Stimulated activated CD4-positive, alpha-beta T cell treated with anti-CD3 and anti-CD28 coated beads, TNF-alpha, amount 100 ng/mL, for 24 hours (primary cell): ENCODE measurements around the gene ATP12A.

Experiments used
- DNase-seq, 3 experiments: peaks; one replicate each; pipeline ENCODE4 v3.0.0-alpha.2; 2020; ENCODE audit warnings: low read depth in 3 of 3

ATP12A gene

DNA sequence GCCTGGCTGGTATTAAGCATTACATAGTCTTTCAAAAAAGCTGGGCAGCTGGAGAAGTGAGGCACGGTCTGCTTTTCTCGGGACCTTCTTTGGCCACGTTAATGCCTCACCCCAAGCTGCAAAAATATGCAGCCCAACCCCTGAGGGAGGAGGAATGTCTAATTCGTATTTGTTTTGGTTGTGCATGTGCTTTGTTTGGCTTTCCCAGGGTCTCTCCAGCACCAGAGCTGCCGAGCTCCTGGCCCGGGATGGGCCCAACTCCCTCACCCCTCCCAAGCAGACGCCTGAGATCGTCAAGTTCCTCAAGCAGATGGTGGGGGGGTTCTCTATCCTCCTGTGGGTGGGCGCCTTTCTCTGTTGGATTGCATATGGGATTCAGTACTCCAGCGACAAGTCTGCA lies 7.9 kb downstream of the ATP12A start:
- no peak for DNase-seq

DNA sequence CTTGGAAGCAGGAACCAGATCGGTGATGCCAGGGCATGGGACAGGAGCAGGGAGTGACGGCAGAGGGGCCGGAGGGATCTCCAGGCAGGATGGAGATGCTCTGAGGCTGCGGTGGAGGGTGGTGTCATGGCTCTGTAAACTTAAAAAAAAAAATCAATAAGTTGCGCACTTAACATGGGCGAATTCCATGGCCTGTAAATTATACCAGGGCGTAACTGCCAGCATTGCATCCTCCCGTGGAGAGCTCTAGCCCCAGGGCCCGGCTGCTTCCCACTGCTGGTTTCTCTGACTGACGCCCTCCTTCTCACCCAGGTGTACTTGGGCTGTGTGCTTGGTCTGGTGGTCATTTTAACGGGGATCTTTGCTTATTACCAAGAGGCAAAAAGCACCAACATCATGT lies 8.7 kb downstream of the ATP12A start:
- DNase-seq: no peak

DNA sequence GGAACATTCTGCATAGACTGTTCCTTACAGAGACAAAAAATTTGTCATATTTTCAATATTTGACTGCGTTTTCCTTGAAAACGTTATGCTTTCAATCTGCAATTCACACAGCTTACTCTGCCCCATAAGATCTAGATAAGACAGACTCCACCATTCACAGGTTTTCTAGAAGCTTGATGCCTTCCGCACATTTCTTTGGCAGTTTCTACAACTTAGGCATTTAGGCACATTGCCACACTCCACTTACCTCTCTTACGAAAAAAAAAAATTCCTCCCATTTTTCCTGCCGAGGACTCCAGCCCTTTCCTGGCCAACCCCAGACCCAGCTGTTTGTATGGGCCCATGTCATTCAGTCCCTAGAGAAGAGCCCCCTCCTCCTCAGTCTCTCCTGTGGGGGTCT lies 11.2 kb downstream of the ATP12A start:
- no peak for DNase-seq

DNA sequence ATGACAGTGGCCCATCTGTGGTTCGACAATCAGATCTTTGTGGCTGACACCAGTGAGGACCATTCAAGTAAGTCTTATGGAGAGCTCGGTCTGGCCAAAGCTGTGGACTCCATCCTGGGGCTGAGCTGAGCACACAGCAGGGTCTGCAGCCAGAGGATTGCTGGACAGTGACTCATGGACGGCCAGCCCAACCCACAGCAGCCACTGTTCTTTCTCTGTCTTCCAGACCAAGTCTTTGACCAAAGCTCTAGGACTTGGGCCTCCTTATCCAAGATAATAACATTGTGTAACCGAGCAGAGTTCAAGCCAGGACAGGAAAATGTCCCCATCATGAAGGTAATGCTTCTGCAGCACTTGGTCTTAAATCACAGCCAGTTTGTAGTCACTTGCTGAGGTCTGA lies 12.4 kb downstream of the ATP12A start:
- no peak for DNase-seq

DNA sequence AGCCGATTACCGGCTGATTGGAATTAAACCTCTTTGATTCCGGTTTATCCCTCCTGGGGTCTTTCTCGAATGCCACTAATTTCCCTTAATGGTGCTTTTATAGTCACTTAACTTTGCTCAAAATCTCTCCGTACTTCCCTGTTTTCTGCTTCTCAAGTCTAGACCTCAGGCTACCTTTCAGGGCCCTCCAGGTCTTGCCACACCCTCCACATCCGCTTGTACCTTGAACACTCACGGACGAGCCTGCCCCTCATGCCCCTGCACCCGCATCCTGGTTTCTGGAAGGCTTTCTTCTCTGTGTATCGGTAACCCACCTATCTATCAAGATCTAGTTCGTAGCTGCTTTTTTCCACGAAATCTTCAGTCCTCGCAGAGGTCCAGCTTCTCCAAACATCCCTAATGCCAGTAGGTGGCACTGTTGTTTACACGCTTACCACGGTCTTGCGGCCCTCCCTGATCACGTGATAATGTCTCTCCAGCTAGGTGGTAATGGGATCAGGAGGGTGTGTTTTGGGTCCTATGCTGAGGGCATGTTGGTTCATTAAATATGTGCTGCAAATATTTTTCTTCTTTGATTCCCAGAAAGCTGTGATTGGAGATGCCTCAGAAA lies 13.8 kb downstream of the ATP12A start:
- peak in 1 of 3 experiments; percentile 41 for DNase-seq

DNA sequence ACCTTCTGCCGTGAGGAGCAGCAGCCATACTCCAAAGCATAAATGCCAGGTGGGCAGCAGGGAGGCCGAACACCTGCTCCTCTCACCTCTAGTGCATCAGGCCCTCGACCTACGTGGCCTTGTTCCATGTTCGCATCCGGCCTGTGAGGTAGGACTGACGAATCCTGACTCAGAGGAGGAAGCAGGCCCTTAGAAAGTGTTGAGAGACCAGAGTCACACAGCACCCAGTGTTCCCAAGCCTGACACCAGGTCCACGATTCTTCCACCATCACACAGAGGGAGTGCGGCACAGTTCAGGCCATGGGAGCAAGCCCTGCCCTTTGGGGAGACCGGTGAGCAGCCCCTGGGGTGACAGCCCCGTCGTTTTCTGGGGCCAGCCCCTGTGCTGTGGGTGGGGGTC lies 14.7 kb downstream of the ATP12A start:
- DNase-seq: no peak

DNA sequence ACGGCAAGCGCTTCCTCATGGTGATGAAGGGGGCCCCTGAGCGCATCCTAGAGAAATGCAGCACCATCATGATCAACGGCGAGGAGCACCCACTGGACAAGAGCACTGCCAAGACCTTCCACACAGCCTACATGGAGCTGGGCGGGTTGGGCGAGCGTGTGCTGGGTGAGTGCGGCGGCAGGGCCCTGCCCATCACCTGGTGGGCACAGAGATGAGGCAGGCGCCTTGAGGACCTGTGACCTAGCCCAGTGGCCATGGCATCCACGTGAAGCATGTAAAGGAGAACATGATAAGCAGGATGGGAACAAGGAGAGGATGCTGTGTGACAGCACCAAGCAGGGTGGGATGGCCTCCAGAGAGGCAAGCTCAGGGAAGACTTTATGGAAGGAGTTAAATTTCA lies 18.5 kb downstream of the ATP12A start:
- DNase-seq: no peak

DNA sequence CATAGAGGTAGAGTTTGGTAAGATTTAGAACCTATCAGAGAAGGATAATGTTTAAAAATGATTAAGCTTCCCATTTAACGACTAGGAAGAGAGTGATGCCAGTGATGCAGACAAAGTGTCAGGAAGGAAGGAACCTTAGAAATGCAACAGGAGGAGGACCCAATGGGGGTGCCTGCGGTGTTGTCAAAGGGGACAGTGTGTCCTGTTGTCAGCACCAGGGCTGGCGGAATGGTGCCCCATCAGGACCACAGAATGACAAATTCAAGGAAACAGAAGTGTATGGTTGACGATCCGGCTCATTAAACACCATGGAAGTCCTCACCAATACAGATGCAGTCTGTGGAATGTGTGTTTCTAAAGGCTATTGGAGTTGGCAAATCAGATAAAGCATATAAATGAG lies 19.3 kb downstream of the ATP12A start:
- no peak for DNase-seq

DNA sequence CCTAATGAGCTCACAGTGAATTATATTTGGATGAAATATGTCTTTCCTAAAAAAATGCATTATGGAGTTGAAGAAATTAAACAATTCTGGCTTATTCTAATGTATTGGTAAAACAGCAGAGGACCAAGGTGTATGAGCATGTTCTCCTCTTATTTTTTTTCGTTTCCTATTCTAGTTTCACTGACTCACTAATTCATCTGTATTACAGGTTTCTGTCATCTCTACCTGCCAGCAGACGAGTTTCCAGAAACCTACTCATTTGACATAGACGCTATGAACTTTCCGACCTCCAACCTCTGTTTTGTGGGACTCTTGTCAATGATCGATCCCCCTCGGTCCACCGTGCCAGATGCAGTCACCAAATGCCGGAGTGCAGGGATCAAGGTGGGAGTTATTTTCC lies 20.3 kb downstream of the ATP12A start:
- peak in 1 of 3 experiments; percentile 8 for DNase-seq

DNA sequence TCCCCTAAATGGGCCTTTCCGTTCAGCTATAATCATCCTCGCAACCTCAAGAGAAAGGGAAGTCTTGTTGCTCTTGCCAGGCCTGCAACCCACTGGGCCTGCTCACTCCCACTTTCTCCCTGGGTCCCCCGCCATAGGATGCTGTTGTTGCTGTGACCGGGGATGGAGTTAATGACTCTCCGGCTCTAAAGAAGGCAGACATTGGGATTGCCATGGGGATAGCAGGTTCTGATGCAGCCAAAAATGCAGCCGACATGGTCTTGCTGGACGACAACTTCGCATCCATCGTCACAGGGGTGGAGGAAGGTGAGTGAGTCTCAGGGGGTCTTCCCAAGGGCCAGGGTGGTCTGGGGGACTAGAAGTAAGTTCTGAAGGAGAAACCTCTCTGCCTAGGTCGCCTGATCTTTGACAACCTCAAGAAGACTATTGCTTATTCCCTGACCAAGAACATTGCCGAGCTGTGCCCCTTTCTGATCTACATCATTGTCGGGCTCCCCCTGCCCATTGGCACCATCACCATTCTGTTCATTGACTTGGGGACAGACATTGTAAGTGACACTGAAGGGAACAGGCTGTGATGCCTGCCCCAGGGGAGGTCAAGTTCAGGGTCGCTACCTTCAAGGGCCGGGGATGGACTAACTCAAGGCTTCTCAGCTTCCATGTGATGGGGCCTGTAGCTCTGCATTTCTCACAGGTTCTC lies 26.8 kb downstream of the ATP12A start:
- no peak for DNase-seq

DNA sequence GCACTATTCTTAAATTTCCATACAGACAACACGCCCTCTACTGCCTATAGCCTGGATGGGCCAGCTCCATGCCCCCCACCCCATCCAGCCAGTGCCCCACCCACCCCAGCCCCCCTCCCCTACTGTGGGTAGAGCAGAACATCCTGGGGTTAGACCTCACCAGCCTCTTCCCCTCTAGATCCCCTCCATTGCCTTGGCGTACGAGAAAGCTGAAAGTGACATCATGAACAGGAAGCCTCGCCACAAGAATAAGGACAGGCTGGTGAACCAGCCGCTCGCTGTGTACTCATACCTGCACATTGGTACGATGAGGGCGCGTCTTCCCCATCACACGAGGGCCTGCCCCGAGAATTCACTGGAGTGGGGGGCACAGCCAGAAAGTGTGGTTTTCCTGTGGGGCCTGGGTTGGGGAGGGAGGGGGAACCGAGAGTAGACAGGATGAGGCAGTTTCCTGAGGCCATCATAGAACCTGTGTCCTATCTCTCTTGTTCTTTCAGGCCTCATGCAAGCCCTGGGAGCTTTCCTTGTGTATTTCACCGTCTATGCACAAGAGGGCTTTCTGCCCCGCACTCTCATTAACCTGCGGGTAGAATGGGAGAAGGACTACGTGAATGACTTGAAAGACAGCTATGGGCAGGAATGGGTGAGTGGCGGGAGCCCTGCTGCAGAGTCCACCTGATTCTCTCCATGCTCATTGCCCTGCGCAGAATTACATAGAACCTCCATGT lies 29.1 kb downstream of the ATP12A start:
- peak; percentile 17 to 67 (median 27) for DNase-seq

DNA sequence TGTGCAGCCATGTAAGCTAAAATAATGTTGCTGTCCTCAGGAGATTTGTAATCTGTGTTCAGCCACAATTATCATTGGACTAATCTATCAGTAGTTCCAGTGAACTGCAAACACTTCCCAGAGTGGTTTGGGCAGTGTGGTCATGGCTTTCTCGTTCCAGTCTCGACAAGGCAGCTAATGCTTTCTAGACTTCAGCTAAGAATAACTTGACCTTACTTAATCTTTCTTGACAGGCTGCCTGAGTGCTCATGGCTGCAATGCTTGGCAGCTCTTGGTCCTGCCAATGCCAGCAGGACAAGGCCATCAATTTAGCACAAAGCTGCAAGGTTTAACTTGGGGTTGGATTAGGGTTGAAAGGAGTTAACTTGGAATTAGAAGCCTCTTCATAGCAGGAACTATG lies 32.8 kb downstream of the ATP12A start:
- no peak for DNase-seq

DNA sequence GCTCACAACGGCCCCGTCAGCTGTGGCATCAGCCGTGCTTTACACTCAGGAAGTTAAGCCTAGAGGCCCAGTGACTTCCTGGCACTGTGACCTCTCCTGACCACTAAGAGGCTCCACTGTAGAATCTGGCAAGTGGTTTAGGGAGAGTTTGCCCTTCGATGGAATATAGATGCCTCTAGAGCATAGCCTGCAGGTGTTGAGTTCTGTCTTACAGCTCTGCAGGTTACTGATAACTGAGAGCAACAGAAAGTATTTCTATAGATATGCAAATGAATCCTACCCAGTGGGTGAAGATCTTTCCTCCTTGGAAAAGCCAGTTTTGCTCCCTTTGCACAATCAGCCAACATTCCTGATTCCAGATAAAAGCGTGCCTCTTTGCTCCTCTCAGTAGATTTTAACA lies 35.8 kb downstream of the ATP12A start:
- no peak for DNase-seq

DNA sequence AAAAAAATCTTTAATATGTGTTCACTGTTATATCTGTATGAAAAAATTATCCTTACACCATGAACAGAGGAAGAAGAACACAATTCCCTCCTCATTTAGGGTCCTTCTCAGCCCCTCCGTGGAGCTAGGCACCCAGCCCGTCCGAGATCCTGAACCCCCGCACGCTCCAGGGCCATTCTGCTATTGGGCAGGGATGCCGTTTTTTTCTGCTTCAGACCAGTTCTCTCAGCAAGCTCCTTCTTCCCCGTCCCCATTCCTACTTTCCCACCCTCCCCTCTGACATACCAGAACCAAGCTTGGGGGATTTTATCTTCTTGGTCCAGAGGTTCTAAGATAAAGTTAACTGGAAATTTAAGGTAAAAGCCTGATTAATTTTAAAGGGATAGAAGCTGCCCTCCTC lies 36.2 kb downstream of the ATP12A start:
- DNase-seq: no peak

DNA sequence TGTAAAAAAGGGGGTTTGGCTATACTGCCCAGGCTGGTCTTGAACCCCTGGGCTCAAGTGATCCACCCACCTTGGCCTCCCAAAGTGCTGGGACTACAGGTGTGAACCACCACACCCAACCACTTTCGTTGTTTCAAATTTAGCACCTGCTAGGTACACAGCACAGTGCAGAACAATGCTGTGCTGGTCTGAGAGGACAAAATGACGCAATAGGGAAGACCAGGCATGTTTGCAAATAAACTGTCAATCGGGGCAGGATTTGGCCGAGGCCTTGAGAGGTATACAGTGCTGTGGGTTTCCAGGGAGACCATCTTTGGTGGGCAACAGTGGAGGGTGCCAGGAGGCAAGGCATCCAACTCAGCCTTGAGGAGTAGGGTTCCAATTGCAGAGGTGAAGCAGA lies 37.0 kb downstream of the ATP12A start:
- no peak for DNase-seq

DNA sequence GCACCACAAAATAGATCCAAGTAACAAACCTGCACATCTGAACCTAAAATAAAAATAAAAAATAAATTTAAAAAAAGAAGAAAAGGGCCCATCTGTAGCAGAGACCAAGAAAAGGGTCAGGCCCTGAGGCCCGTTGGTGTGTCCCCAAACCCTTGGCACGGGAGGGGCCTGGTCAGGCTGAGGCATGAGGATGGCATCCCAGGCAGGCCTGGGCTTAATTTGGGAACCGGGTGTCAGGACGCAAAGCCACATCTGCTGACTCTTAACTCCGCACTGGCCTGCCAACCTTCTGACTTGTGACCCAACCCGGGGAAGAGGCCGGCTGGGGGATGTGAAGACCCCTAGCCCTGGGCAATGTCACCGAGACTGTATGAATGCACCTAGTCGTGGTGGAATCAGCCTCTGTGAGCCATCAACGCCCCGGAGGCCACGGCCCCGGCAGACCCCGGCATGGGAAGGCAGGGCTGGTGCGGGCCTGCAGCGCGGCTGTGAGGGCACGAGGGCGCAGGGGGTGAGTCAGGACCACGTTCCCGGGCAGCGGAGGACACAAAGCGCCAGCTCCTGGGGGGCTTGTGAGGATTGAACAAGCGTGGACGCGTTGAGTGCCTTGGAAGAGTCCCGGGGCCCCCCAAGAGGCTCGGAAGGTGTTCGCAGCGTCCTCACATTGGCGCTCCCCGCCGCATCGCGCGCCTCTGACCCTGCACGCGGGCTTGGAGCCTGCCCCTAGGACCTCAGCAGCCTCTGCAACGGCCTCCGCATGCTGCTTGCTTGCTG lies 38.2 kb downstream of the ATP12A start:
- no peak for DNase-seq

DNA sequence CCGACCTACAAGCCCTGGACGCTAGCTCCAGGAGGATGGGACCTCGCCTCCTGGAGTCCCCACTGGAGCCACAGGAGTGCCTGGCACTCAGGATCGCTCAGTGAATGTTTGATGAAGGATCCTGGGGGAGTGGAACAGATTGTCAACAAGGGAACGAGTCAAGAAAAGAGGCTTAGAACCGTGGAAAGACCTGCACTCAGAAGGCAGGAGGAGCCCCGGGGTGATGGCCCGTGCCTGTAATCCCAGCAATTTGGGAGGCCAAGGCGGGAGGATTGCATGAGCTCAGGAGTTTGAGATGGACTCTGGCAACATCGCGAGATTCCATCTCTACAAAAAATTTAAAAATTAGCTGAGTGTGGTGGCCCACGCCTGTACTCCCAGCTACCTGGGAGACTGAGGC lies 38.9 kb downstream of the ATP12A start:
- no peak for DNase-seq

DNA sequence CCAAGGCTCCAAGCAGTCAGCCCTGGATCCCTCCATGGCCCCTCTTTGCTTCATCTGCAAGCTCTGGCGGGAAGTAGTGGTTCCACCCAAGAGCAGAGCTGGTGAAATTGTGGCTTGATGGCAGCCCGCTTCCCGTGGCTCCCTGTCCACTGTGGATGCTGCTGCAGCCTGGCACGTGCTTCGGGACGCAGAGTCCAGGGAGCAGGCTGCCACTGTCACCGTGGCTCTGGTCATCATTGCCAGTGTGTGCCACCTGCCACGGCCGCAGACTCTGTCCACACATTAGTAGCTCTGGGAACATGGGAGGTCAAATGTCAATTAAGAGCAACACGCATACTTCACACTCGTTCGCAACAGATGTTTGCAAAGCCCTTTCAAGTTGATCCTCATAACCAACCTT lies 43.0 kb downstream of the ATP12A start:
- no peak for DNase-seq

DNA sequence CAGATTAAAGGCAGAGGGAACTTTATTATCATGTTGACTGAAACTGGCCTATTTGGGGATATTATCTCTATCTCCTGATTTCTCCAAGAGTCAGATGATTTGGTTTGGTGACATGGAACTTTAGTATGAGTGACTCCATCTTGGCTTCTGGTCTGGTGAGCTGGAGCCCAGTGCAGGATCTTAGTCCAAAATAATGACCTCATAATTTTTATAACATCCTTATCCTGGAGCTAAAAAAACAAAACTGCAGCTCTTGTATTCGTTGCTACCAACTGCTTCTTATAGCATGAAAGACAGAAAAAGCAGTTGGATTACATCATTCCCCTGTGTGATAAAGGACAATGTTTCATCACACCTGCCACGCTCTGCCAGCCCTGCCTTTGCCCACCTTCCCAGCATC lies 44.5 kb downstream of the ATP12A start:
- DNase-seq: no peak

DNA sequence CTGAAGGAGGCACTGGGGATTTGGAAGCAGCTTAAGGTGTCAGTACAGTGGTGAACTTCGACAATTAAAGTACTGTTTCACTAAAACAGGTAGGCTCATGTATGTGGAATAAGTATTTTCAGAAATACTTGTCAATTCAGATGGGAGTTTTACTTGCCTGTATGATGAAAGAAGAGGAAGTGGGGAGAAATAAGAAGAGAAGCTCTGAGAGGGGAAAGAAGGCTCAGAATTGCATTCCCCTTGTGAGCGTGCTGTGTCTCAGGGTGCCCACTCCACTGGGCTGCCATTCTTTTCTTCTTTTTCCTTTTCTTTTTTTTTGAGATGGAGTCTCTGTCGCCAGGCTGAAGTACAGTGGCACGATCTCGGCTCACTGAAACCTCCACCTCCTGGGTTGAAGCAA lies 45.2 kb downstream of the ATP12A start:
- no peak for DNase-seq

DNA sequence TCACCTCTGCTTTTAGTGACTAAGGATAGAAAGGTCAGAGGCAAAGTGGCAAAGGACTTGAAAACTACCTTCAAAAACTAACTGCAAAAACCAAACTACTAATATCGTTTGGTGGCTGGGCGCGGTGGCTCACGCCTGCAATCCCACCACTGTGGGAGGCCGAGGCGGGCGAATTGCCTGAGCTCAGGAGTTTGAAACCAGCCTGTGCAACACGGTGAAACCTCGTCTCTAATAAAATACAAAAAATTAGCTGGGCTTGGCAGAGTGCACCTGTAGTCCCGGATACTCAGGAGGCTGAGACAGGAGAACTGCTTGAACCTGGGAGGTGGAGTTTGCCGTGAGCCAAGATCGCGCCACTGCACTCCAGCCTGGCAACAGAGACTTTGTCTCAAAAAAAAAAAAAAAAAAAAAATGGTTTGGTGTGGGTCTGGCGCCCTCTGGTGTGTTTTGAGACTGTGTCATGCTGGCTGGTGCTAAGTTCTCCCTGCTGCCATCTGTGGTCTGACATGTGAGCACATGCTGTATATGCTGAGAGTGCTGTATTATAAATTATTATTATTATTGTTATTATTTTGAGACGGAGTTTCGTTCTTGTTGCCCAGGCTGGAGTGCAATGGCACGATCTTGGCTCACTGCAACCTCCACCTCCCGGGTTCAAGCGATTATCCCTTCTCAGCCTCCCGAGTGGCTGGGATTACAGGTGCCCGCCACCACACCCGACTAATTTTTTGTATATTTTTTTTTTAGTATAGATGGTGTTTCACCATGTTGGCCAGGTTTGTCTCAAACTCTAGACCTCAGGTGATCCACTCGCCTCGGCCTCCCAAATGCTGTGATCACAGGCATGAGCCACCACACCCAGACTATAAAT lies 47.8 kb downstream of the ATP12A start:
- peak; percentile 35 to 59 (median 40) for DNase-seq
